Neutrophil (primary cell): ENCODE data around the gene ZAR1.
"Not testable (repeated sequence)": the region's sequence is repeated elsewhere in the genome, so short reads cannot be mapped to it uniquely, and the experiment has no call there.

Experiments used
- H3K27ac ChIP-seq: fragments of 200-600 bp; sonication (generic); 2 replicates; pipeline ENCODE4 v1.5.1; 2016; ENCODE audit warnings: mild to moderate bottlenecking, moderate library complexity
- H3K27me3 ChIP-seq: fragments of 200-600 bp; sonication (generic); 2 replicates; pipeline ENCODE4 v1.6.0; 2016; ENCODE audit warnings: mild to moderate bottlenecking
- H3K36me3 ChIP-seq: fragments of 200-600 bp; sonication (generic); 2 replicates; pipeline ENCODE4 v1.5.1; 2017
- H3K4me1 ChIP-seq, 2 experiments: fragments of 200-600 bp in 1 of 2; sonication (generic) in 1 of 2; 1 replicate in 1 of 2; 2 replicates in 1 of 2; pipeline versions ENCODE4 v1.5.1 to v1.6.1; 2013 to 2016; ENCODE audit warnings: low read depth in 1 of 2, low read length in 1 of 2, mild to moderate bottlenecking in 1 of 2, moderate library complexity in 1 of 2; ENCODE audit not compliant: control insufficient read depth in 1 of 2, insufficient read depth in 1 of 2
- H3K4me3 ChIP-seq, 2 experiments: fragments of 200-600 bp in 1 of 2; sonication (generic) in 1 of 2; 1 replicate in 1 of 2; 2 replicates in 1 of 2; pipeline ENCODE4 v1.5.1; 2013 to 2016; ENCODE audit warnings: low read depth in 1 of 2, low read length in 1 of 2, mild to moderate bottlenecking in 1 of 2, moderate library complexity in 1 of 2
- H3K9me3 ChIP-seq: fragments of 200-600 bp; sonication (generic); 2 replicates; pipeline ENCODE4 v1.5.1; 2016
- TF ChIP-seq, protein P1 (sequence below): fragments of 200-600 bp; sonication (generic); IDR thresholded peaks from 2 replicates; pipeline ENCODE4 v1.5.1; 2016; ENCODE audit warnings: antibody characterized with exemption

ZAR1 gene

GRCh38 chr4:48490012-48490679 lies at the start of gene ZAR1:
Gene ZAR1 (plus strand): TSS chr4:48490252. CDS start chr4:48490292, 40 bp downstream.
- no peaks in the 10 kb centered on the region for H3K36me3 ChIP-seq
- TF ChIP-seq, protein P1, sequence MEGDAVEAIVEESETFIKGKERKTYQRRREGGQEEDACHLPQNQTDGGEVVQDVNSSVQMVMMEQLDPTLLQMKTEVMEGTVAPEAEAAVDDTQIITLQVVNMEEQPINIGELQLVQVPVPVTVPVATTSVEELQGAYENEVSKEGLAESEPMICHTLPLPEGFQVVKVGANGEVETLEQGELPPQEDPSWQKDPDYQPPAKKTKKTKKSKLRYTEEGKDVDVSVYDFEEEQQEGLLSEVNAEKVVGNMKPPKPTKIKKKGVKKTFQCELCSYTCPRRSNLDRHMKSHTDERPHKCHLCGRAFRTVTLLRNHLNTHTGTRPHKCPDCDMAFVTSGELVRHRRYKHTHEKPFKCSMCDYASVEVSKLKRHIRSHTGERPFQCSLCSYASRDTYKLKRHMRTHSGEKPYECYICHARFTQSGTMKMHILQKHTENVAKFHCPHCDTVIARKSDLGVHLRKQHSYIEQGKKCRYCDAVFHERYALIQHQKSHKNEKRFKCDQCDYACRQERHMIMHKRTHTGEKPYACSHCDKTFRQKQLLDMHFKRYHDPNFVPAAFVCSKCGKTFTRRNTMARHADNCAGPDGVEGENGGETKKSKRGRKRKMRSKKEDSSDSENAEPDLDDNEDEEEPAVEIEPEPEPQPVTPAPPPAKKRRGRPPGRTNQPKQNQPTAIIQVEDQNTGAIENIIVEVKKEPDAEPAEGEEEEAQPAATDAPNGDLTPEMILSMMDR: no peak
- H3K27me3 ChIP-seq: peaks cover 89% of the 10 kb centered on the region
- H3K9me3 ChIP-seq: no peaks in the 10 kb centered on the region
- no peak within 1 kb of the TSS for H3K27ac ChIP-seq
- H3K4me3 ChIP-seq: peak within 1 kb of the TSS in 1 of 2 experiments; percentile 50
- peaks cover 12 to 14% of the 10 kb centered on the region in 2 experiments for H3K4me1 ChIP-seq

GRCh38 chr4:48440914-48441313 lies 49.1 kb upstream of the ZAR1 start:
- not testable (repeated sequence) for H3K27ac ChIP-seq, H3K4me3 ChIP-seq, H3K4me1 ChIP-seq, H3K27me3 ChIP-seq, H3K36me3 ChIP-seq, H3K9me3 ChIP-seq

DNA sequence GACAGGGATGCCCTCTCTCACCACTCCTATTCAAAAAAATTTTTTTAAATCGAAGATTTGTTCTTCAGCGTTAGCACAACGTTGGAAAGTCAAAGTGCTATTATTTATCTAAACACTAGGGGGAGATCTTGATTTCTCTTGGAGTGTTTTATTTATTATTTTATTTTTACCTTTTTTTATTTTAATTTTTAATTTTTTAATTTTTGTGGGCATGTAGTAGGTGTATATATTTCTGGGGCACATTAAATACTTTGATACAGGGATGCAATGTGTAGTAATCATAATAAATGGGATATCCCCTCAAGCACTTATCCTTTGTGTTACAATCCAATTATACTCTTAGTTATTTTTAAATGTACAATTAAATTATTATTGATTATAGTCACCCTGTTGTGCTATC lies 44.3 kb upstream of the ZAR1 start:
- TF ChIP-seq, protein P1: no peak
- Histone ChIP-seq H3K27ac (no peak overlapping the region), H3K9me3 (no peaks in the 10 kb centered on the region), H3K4me3 (no peak overlapping the region), H3K4me1 (no peaks in the 10 kb centered on the region), H3K27me3 (no peaks in the 10 kb centered on the region), H3K36me3 (no peaks in the 10 kb centered on the region)

- TF ChIP-seq, protein P1: no peak
- Histone ChIP-seq H3K9me3 (no peaks in the 10 kb centered on the region), H3K27ac (no peak overlapping the region), H3K27me3 (no peaks in the 10 kb centered on the region), H3K4me1 (no peaks in the 10 kb centered on the region), H3K36me3 (no peaks in the 10 kb centered on the region), H3K4me3 (no peak overlapping the region)
Measured at GRCh38 chr4:48446642-48447041, 43.4 kb upstream of the ZAR1 start.

DNA sequence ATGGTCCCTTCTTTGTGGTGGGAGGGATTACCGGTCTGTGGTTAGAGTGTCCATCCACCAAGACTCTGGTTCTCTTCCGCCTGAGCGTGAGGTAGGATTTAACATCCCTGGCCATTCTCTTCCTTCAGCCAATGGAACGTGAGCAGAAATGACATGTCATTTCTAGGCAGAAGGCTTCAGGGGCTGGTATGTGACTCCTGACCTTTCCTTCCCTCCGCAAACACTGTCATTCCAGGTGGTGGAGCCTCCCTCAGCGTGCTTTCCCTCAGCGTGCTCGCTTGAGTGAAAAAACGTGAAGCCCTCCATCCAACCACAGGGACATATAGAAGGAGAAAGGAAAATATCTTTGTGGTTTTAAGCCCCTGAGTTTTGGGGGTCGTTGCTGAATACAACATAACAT lies 40.9 kb upstream of the ZAR1 start:
- TF ChIP-seq, protein P1: no peak
- Histone ChIP-seq H3K4me3 (no peak overlapping the region), H3K9me3 (no peaks in the 10 kb centered on the region), H3K27ac (no peak overlapping the region), H3K4me1 (no peaks in the 10 kb centered on the region), H3K27me3 (no peaks in the 10 kb centered on the region), H3K36me3 (no peaks in the 10 kb centered on the region)

- H3K27ac ChIP-seq: no peak overlapping the region
- no peaks in the 10 kb centered on the region for H3K36me3 ChIP-seq
- no peaks in the 10 kb centered on the region for H3K9me3 ChIP-seq
- no peak overlapping the region for H3K4me3 ChIP-seq
- TF ChIP-seq, protein P1: no peak
- no peaks in the 10 kb centered on the region for H3K27me3 ChIP-seq
- no peaks in the 10 kb centered on the region for H3K4me1 ChIP-seq
Measured at GRCh38 chr4:48450740-48451139, 39.3 kb upstream of the ZAR1 start.

DNA sequence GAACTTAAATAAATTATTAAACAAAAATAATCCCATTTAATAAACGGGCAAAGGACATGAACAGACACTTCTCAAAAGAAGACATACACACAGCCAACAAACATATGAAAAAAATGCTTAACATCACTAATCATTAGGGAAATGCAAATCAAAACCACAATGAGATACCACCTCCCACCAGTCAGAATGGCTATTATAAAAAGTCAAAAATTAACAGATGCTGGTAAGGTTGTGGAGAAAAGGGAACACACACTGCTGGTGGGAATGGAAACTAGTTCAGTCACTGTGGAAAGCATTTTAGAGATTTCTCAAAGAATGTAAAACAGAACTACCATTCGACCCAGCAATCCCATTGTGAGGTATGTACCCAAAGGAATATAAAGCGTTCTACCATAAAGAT lies 38.4 kb upstream of the ZAR1 start:
- H3K4me1 ChIP-seq, H3K4me3 ChIP-seq, H3K27me3 ChIP-seq, H3K27ac ChIP-seq, H3K9me3 ChIP-seq, H3K36me3 ChIP-seq: not testable (repeated sequence)
